Activated T-helper 1 cell treated with anti-CD3 and anti-CD28 coated beads, Interleukin-2, amount 50 U/mL, for 16 hours (primary cell): ENCODE results near the gene FASTKD3.

ENCODE experiments used
- DNase-seq, 2 donors: peaks; one replicate each; pipeline ENCODE4 v3.0.0-alpha.2; 2020; ENCODE audit warnings: low read depth in 1 of 2, low spot score in 1 of 2

The FASTKD3 gene

GRCh38 chr5:7881816-7882215 lies 13.0 kb upstream of the FASTKD3 start:
- no peak for DNase-seq

- DNase-seq, result no peak
Measured at GRCh38 chr5:7881091-7881490, 12.3 kb upstream of the FASTKD3 start.

GRCh38 chr5:7878381-7878873 lies 9.6 kb upstream of the FASTKD3 start:
- DNase-seq, result no peak

DNA sequence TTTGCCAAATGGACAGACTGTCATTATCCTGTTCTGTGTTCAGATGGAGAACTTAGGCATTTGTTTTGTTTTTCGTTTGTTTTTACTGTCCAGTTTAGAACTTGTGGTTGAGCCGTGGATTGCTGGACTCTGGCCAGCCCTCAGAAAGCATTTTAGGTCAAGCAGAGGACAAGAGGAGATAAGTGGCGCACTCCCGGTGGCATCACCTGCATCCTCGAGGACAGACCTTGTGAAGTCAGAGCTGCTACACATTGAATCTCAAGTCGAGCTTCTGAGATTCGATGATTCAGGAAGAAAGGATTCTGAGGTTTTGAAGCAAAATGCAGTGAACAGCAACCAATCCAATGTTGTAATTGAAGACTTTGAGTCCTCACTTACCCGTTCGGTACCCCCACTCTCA lies 9.0 kb upstream of the FASTKD3 start:
- no peak for DNase-seq

- no peak for DNase-seq
Measured at GRCh38 chr5:7876867-7877266, 8.0 kb upstream of the FASTKD3 start.

DNA sequence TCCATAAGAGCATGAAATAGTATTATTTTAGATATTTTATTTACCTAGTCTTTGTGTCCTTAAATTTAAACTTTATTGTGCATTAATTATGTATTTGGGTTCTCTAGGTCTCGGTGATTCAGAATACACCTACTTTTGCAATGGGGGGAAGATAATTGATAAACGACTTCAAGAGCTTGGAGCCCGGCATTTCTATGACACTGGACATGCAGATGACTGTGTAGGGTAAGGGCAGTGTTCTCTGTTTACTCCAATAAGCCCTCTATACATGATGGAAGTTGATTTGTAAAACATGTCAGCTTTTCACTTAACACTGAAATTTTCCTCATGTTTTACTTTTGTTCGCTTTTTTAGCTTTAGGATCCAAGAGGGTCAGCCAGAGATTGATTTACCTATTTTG lies 6.3 kb upstream of the FASTKD3 start:
- DNase-seq, result no peak

DNA sequence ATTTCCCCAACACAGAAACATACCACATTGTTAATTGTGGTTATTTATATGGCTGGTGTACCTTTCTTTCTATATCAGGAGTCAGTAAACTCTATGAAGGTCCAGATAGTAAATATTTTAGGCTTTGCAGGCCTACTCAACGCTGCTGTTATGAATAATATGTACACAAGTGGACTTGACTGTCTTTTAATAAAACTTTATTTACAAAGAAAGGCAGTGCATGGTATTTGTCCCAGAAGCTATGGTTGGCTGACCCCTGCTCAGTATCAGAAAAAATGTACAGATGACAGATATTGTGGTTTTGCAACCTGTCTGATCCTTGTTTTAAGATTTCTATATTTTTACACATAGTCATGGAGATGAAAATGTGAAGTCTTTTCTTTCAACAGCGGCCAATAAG lies 5.8 kb upstream of the FASTKD3 start:
- no peak for DNase-seq

- no peak for DNase-seq
Measured at GRCh38 chr5:7873216-7873615, 4.4 kb upstream of the FASTKD3 start.

DNA sequence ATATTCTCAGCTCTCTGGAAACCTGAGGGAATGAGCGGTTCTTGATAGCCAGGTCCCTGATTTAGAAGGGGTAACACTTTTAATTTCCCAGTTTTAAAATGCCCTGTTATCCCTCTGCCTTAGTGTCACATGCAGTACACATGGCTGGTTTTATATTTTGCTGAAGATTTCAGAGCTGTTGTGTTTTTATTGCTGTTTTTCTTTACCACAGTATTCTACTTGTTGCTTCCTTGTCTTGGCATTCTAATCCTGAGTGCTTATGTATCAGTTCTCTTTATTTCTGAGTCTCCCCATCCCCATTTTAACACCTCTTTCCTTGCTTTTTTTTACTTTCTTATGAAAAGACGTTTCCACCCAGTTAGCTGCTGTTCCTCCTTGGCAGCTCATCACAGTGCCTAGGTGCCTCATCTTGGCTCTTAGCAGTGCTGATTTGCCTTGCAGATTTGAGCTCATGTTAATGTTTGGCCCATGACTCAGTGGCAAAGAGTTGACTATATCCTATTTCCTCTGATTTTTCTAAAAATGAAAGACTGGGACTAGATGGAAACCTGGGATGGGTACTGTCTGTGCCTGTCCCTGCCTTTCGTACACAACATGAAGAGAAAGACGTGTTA lies 3.8 kb upstream of the FASTKD3 start:
- DNase-seq, result no peak

- no peak for DNase-seq
Measured at GRCh38 chr5:7871653-7872052, 2.8 kb upstream of the FASTKD3 start.

GRCh38 chr5:7869474-7870136 lies 774 bp upstream of the FASTKD3 start:
- DNase-seq, result no peak

GRCh38 chr5:7868427-7868772 lies 431 bp downstream of the FASTKD3 start:
- DNase-seq, result no peak

DNA sequence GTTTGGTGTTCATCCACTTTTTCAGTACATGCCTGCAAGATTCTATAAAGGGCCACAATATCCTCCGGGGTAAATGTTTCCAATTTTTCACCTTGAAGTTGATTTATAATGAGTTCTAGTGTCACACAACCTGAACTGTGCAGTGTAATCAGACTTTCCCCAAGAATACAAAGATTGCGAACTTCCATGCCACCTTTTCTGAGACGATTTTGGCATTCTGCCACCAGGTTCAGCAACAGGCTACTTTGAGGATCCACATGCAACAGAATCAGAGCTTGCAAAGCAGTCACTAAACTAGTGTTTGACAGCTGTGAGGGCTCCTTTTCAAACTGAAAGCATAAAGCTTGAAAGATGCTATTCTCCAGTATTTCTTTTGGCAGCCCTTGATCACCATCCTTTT lies 1.6 kb downstream of the FASTKD3 start:
- DNase-seq, result no peak

- DNase-seq, result no peak
Measured at GRCh38 chr5:7866196-7866595, 2.6 kb downstream of the FASTKD3 start.

DNA sequence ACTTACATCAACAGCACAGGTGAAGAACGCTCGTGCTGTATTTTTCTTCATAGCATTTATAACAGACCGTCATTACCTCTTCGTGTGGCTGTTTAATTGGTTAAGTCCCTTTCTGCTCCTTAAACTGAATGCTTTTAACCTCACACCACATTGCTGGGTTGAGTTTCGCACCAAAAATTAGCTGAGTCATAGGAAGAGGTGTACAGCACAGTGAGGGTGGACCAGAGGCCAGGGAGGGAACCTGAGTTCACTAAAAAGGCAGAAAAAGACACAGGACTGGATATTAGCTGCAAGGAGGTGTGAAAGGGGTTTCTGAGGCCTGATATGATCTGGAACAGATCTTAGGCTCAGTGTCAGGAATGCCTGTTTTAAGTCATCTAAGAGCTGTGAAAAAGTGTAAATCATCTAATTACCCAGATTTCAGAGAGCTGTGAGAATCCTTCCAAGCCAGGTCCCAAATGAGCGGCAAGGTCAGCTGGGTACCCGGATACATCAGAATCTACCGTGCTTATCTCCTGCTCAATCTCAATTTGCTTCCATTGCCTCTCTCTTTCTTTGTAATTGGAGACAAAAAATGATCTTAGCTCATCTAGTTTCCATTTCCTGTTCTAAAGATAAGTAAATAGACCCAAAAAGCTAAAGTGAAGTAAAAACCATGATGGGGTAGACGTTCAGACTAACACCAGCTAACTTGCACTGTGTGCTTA lies 10.8 kb downstream of the FASTKD3 start:
- DNase-seq, result no peak

DNA sequence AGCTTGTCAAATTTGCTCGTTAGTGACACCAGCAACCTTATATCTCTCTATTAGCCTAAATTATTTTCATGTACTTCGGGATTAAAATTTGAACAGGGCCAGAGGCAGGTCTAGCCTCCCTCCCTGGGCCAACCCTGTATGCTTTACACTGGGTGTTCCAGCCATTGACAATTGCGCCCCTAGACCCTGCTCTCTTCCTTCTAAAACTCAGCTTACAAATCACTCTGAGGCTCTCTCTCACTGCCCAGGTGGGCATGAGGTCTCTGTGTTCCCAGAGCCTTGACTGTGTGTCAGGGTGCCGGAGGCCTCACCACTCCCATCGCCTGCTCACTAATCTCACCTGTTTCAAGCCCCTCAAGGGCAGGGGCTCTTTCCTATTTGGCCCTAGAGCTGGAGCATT lies 11.5 kb downstream of the FASTKD3 start:
- DNase-seq, result no peak

DNA sequence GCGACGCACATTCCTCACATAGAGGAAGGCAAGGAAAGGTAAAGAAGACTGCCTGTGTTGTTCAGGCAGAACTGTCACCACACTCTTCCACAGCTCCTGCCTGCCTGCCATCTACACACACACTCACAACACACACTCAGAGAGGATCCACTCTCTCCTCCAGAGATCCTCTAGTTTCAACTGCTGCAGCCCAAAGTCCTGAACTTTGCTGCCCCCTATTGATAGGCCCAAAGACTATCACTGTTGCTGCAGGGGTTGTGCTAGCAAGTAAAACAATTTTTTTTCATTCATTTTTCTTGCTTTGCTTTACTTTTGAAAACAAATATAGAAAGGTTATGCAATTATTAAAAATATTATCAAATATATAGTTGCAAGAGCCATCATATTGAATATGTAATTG lies 12.0 kb downstream of the FASTKD3 start:
- DNase-seq, result no peak

- DNase-seq, result no peak
Measured at GRCh38 chr5:7855611-7856010, 13.2 kb downstream of the FASTKD3 start.

- no peak for DNase-seq
Measured at GRCh38 chr5:7852988-7853387, 15.8 kb downstream of the FASTKD3 start.

- no peak for DNase-seq
Measured at GRCh38 chr5:7852542-7852941, 16.3 kb downstream of the FASTKD3 start.

DNA sequence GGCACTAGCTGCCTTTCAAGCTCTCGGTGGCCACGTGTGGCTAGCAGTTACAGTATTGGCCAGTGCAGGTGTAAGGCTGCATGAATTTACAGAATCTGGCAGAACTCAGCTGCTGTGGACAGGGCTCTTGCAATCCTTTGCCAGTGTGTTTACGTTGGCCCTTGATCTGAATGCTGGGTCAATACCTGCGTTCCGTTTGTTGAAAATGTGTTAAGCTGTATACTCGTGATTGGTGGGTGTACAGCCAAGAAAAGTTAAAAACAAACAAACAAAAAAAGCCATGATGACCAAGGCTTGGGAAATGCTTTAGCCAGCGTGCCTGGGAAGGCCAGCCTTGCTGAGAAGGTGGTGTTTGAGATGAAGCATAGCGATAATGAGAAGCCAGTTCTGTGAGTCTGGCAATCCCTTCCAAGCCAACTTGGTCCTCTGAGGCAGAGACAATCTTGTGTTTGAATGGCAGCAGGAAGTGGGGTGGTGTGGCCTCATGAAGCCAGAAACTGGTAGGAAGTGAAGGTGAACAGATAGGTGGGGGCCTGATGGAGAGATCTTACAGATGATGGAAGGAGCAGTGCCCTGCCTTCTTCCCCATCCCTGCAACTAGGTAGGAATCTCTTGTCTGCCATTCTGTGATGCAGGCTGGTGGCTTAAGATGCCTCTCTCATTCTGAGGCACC lies 17.1 kb downstream of the FASTKD3 start:
- no peak for DNase-seq

- no peak for DNase-seq
Measured at GRCh38 chr5:7851240-7851592, 17.6 kb downstream of the FASTKD3 start.
